HG03159 (cell line): ENCODE results near the gene IGF2BP2.
"Not testable (repeated sequence)": the region's sequence is repeated elsewhere in the genome, so short reads cannot be mapped to it uniquely, and the experiment has no call there.

ENCODE experiments used
- ATAC-seq: cut with Tn5 transposase; IDR thresholded peaks from one replicate; pipeline ENCODE4 v1.9.1; 2021; ENCODE audit warnings: mild to moderate bottlenecking, moderate library complexity; ENCODE audit not compliant: unreplicated experiment

IGF2BP2 gene

GRCh38 chr3:185825006-185825638 is at the start of gene IGF2BP2:
TSS of gene IGF2BP2 (minus strand) at chr3:185825042. CDS start at chr3:185824960, 82 bp downstream.
- ATAC-seq, result peak; percentile 75

DNA sequence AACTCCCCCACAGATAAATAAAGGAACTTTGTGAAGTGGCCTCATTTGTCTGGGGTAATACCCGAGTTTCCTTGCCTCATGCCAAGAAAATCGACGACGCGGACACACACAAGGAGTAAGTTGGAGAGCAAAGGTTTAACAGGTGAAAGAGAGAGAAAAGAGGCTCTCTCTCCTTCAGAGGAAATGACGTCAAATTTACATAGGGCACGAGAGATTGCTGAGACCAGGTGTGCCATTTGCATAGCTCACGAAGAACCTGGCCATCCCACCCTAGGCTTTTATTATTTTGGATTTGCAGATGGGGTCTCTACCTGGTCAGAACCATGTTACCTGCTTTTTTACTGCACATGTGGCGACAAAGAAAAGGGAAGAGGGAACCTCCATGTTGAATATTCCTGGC is 49.3 kb upstream of the IGF2BP2 start:
- ATAC-seq, result no peak

DNA sequence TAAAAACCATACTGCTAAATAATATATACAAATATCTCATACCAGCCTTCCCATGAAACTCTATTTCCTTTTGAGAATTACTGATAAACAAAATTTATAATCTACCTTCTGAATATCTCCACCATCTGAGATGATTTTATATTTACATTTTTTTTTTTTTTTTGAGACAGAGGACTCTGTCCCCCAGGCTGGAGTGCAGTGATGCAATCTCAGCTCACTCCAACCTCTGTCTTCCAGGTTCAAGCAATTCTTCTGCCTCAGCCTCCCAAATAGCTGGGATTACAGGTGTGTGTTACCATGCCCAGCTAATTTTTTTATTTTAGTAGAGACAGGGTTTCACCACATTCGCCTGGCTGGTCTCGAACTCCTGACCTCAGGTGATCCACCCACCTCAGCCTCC is 42.8 kb upstream of the IGF2BP2 start:
- ATAC-seq, result no peak

- ATAC-seq, result no peak
Observed at GRCh38 chr3:185866995-185867394, 42.2 kb upstream of the IGF2BP2 start.

DNA sequence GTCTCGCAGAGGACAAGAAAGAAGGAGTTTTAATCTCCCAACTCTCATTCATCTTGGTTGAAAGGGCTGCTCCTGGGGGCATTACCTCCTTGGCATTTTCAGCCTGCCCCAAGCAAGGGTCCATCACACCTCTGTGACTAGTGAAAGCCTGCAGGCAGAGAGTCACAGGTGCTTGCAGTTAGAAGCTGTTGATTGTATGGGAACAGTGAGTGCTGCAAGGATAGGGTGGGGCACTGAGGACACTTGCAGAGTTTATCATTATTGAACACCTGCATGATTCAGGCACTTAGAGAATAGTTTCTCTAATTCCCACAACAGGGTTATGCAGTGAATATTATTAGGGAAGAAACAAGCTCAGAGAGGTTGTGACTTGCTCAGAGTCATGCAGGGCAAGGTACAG is 41.7 kb upstream of the IGF2BP2 start:
- ATAC-seq, result no peak

DNA sequence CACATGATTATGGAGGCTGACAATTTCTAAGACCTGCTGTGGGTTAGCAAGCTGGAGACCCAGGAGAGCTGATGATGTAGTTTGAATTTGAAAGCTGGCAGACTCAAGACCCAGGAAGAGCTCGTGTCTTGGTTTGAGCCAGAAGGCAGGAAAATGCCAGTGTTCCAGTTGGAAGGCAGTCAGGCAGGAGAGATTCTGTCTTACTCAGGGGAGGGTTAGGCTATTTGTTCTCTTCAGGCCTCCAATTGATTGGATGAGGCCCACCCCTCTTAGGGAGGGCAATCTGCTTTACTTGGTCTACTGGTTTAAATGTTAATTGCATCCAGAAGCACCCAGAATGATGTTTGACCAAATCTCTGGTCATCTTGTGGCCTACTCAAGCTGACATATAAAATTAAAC is 40.4 kb upstream of the IGF2BP2 start:
- ATAC-seq, result no peak

- ATAC-seq, result no peak
Observed at GRCh38 chr3:185864767-185865166, 39.9 kb upstream of the IGF2BP2 start.

DNA sequence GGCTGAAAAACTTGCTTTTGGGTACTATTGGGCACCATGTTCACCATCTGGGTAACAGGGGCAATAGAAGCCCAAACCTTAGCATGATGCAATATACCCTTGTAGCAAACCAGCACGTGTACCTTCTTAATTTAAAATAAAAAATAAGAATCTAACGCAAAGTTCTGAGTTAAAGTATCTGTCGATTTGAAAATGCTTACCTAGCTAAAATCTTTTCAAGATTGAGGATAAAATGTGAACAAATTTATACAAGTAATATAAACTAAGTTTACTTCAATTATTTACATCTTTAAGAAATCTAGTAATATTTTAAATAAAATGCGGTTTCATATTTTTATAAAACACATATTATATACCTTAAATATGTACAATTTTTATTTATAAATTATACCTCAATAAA is 38.1 kb upstream of the IGF2BP2 start:
- no peak for ATAC-seq

- ATAC-seq, result no peak
Observed at GRCh38 chr3:185859294-185859972, 34.6 kb upstream of the IGF2BP2 start.

- ATAC-seq, result no peak
Observed at GRCh38 chr3:185858502-185859225, 33.8 kb upstream of the IGF2BP2 start.

DNA sequence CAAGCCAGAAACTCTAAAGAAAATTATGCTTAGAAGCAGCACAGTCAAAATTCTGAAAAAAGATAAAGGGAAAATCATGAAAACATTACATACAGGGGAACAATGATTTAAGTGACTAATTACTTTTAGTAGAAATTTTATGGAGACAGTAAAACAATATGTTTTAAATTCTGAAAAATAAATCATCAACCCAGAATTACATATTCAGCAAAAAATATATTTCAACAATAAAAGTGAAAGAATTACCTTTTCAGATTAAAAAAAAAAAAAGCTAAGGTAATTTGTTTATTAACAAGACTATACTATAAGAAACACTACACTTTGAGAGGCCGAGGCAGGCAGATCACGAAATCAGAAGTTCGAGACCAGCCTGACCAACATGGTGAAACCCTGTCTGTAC is 32.4 kb upstream of the IGF2BP2 start:
- no peak for ATAC-seq

DNA sequence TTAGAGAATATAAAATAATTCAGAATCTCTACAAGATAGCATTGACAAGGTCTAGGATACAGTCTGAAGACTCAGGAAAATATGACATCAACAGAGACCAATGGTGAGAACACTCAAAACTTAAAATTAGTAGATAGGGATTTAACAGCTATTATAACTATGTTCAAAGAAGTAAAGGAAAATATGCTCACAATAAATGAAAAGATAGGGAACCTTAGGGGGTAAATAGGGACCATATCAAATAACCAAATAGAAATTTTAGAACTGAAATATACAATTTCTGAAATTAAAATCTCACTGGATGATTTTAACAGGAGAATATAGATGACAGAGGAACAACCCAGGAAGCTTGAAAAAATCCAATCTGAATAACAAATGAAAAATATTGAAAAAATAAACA is 31.8 kb upstream of the IGF2BP2 start:
- ATAC-seq, result no peak

DNA sequence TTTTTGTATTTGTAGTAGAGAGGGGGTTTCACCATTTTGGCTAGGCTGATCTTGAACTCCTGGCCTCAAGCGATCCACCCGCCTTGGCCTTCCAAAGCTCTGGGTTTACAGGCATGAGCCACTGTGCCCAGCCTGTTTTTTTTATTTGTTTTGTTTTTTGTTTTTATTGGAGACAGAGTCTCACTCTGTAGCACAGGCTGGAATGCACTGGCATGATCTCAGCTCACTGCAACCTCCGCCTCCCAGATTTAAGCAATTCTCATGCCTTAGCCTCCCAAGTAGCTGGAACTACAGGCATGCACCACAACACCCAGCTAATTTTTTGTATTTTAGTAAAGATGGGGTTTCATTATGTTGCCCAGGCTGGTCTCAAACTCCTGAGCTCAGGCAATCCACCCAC is 28.9 kb upstream of the IGF2BP2 start:
- ATAC-seq, result not testable (repeated sequence)

DNA sequence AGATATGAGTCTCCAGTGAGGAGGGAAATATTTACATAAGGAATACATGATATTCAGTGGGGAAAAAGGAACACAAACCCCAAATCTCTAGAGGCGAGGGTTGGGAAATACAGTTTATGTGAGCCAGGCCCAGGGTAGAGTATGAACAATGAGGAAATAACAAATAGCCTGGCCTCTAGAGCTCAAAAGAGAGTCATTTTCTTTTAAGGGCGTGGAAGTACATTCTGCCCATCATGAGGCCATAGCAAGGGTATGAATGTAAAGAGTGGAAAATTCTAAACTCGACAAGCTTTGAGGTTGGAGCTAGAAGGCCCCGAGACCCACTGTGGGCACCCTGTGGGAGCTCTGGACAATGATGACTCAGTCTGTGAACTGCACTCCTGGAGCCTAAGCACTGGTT is 27.8 kb upstream of the IGF2BP2 start:
- ATAC-seq, result no peak

DNA sequence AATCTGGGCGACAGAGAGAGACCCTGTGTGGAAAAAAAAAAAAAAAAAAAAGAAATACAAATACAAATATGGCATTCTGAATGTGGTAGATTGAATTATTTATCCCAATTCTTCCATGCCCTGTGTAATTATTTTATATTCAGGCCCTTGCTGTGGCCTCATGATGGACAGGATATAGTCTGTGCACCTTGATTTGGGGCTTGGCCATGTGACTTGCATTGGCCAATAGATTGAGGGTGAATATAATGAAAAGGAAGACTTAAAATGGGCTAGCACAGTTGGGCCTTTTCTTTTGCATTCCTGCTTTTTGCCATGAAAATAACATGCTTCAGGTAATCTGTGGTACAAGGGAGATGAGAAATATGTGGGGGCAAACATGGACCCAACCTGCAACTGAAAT is 27.1 kb upstream of the IGF2BP2 start:
- ATAC-seq, result no peak

- no peak for ATAC-seq
Observed at GRCh38 chr3:185851046-185851445, 26.2 kb upstream of the IGF2BP2 start.

GRCh38 chr3:185847506-185847905 is 22.7 kb upstream of the IGF2BP2 start:
- no peak for ATAC-seq

DNA sequence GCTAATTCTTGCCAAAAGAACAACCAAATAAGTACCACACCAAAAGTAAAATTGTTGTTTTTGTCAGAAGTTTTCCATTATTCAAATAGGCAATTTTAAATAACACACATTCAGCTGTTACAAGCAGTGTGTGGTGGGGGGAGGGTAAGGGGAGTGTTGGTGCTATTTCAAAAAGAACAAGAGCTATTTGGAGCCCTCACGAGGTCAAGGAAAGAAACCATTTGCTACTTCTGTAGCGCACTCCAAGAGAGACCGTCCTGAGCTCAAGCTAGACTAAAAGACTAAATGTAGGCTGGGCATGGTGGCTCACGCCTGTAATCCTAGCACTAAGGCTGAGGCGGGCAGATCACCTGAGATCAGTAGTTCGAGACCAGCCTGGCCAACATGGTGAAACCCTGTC is 21.2 kb upstream of the IGF2BP2 start:
- no peak for ATAC-seq

GRCh38 chr3:185844051-185844450 is 19.2 kb upstream of the IGF2BP2 start:
- no peak for ATAC-seq

- ATAC-seq, result no peak
Observed at GRCh38 chr3:185843635-185844034, 18.8 kb upstream of the IGF2BP2 start.

GRCh38 chr3:185843126-185843525 is 18.3 kb upstream of the IGF2BP2 start:
- no peak for ATAC-seq

DNA sequence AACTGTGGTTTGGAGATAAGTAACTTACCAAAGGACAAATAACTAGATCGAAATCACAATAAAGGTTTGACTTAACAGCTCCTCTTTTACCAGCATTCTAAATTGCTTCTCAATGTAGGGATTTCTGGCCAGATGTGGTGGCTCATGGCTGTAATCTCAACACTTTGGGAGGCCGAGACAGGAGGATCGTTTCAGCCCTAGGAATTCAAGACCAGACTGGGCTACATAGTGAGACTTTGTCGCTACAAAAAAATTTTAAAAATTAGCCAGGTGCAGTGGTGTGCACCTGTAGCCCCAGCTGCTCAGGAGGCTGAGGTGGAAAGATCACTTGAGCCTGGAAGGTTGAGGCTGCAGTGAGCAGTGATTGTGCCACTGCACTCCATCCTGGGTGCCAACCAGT is 17.4 kb upstream of the IGF2BP2 start:
- ATAC-seq, result no peak
